H1 (cell line): ENCODE results near the gene RAB40A. TPM values are rescaled to one million over a fixed set of nuclear protein-coding genes. Genes with fewer than 3 reads are reported as not detected.

Experiments used
- CTCF ChIA-PET: fragments of 300-600 bp; sonication (Branson Sonifier 250); formaldehyde crosslinking; loops from one replicate; lab custom pipeline; 2021; ENCODE audit not compliant: partially characterized antibody; lab: Charles Lee
- POLR2A ChIA-PET: fragments of 300-600 bp; sonication (Branson Sonifier 250); formaldehyde crosslinking; loops from one replicate; lab custom pipeline; 2021; ENCODE audit warnings: inconsistent platforms; ENCODE audit not compliant: partially characterized antibody; lab: Charles Lee
- DNase-seq, 2 experiments: peaks; one replicate each; pipeline versions ENCODE4 v3.0.0 to v3.0.0-alpha.2; 2010 to 2022; ENCODE audit warnings: low spot score in 2 of 2, low read depth in 1 of 2, mixed read lengths in 1 of 2
- FAIRE-seq: peaks from 2 replicates; lab custom pipeline; 2011; peaks lifted over from hg19 to GRCh38; lab: Jason Lieb, UNC
- H2AFZ ChIP-seq: 2 replicates; pipeline ENCODE4 v1.8.1; 2012; ENCODE audit warnings: low read length, inconsistent platforms
- H2AK5ac ChIP-seq: 2 replicates; pipeline ENCODE4 v1.6.1; 2013; ENCODE audit warnings: low read depth, low read length
- H2BK120ac ChIP-seq: replicated peaks from 2 replicates; pipeline ENCODE3; 2013; ENCODE audit warnings: low read depth, low read length, inconsistent platforms
- H2BK12ac ChIP-seq: 2 replicates; pipeline ENCODE4 v1.6.1; 2013; ENCODE audit warnings: low read depth, low read length
- H2BK15ac ChIP-seq: 2 replicates; pipeline ENCODE4 v1.6.1; 2013; ENCODE audit warnings: low read length
- H2BK20ac ChIP-seq: 2 replicates; pipeline ENCODE4 v1.6.1; 2013; ENCODE audit warnings: low read length
- H2BK5ac ChIP-seq: 2 replicates; pipeline ENCODE4 v1.6.1; 2013; ENCODE audit warnings: low read depth, low read length
- H3K14ac ChIP-seq: 2 replicates; pipeline ENCODE4 v1.6.1; 2013; ENCODE audit warnings: inconsistent platforms; ENCODE audit not compliant: insufficient read length
- H3K18ac ChIP-seq: 2 replicates; pipeline ENCODE4 v1.6.1; 2013; ENCODE audit warnings: low read length; ENCODE audit errors: extremely low read depth
- H3K23ac ChIP-seq: 2 replicates; pipeline ENCODE4 v1.6.1; 2013; ENCODE audit warnings: inconsistent platforms; ENCODE audit not compliant: insufficient read length
- H3K23me2 ChIP-seq: 2 replicates; pipeline ENCODE4 v1.6.1; 2013; ENCODE audit warnings: low read depth, low read length
- H3K27ac ChIP-seq: 2 replicates; pipeline ENCODE4 v1.6.1; 2011; ENCODE audit warnings: low read depth, low read length, inconsistent platforms
- H3K27me3 ChIP-seq, 4 experiments: replicated peaks in 1 of 4; 1 replicate in 1 of 4; 2 replicates in 3 of 4; pipeline versions ENCODE4 v1.6.1 to v1.8.1; 2011 to 2013; ENCODE audit warnings: low read length in 3 of 4, mild to moderate bottlenecking in 3 of 4, inconsistent platforms in 2 of 4, mixed read lengths in 2 of 4, moderate library complexity in 1 of 4; ENCODE audit not compliant: control insufficient read depth in 3 of 4, insufficient read depth in 3 of 4; ENCODE audit errors: extremely low read depth in 1 of 4
- H3K36me3 ChIP-seq, 4 experiments: 2 replicates each; pipeline versions ENCODE4 v1.6.1 to v1.8.1; 2011 to 2013; ENCODE audit warnings: mild to moderate bottlenecking in 4 of 4, low read length in 3 of 4, moderate library complexity in 2 of 4, control low read depth in 1 of 4, inconsistent platforms in 1 of 4; ENCODE audit not compliant: insufficient read depth in 4 of 4, control insufficient read depth in 2 of 4
- H3K4ac ChIP-seq: replicated peaks from 2 replicates; pipeline ENCODE3; 2013; ENCODE audit warnings: low read length, low read depth, mixed read lengths, inconsistent platforms; ENCODE audit not compliant: insufficient read length
- H3K4me1 ChIP-seq, 4 experiments: replicated peaks in 1 of 4; 1 replicate in 1 of 4; 2 replicates in 3 of 4; pipeline versions ENCODE4 v1.6.1 to v1.8.1; 2011 to 2013; ENCODE audit warnings: low read length in 3 of 4, inconsistent platforms in 2 of 4, mixed read lengths in 1 of 4; ENCODE audit not compliant: insufficient read depth in 4 of 4, control insufficient read depth in 3 of 4
- H3K4me2 ChIP-seq, 2 experiments: 2 replicates each; pipeline versions ENCODE4 v1.6.1 to v1.8.1; 2011 to 2013; ENCODE audit warnings: low read depth in 2 of 2, low read length in 2 of 2, control low read depth in 1 of 2, inconsistent platforms in 1 of 2, mild to moderate bottlenecking in 1 of 2; ENCODE audit not compliant: insufficient read depth in 1 of 2
- H3K4me3 ChIP-seq, 4 experiments: fragments of 200-600, 300-600 bp in 1 of 4; sonication (generic), shearing (Covaris generic), sonication (Bioruptor Twin) in 1 of 4; 2 replicates each; pipeline versions ENCODE4 v1.5.1 to v1.8.1; 2011 to 2016; ENCODE audit warnings: low read length in 4 of 4, low read depth in 3 of 4, control low read depth in 2 of 4, inconsistent platforms in 2 of 4, mild to moderate bottlenecking in 2 of 4, mixed read lengths in 1 of 4, moderate library complexity in 1 of 4; ENCODE audit not compliant: insufficient read depth in 2 of 4; ENCODE audit errors: extremely low read depth in 1 of 4
- H3K56ac ChIP-seq: replicated peaks from 2 replicates; pipeline ENCODE3; 2013; ENCODE audit warnings: low read depth, mild to moderate bottlenecking, mixed read lengths, low read length, inconsistent platforms; ENCODE audit not compliant: insufficient read length
- H3K79me1 ChIP-seq: 2 replicates; pipeline ENCODE4 v1.6.1; 2013; ENCODE audit warnings: low read depth, low read length, control low read depth
- H3K79me2 ChIP-seq, 2 experiments: 2 replicates each; pipeline versions ENCODE4 v1.6.1 to v1.8.1; 2012 to 2013; ENCODE audit warnings: low read length in 2 of 2, mild to moderate bottlenecking in 2 of 2, inconsistent platforms in 1 of 2; ENCODE audit not compliant: insufficient read depth in 2 of 2, control insufficient read depth in 1 of 2
- H3K9ac ChIP-seq, 4 experiments: replicated peaks in 1 of 4; 1 replicate in 1 of 4; 2 replicates in 3 of 4; pipeline versions ENCODE4 v1.6.1 to v1.8.1; 2011 to 2013; ENCODE audit warnings: low read depth in 3 of 4, low read length in 3 of 4, control low read depth in 2 of 4, mild to moderate bottlenecking in 2 of 4, moderate library complexity in 2 of 4, inconsistent platforms in 1 of 4; ENCODE audit errors: extremely low read depth in 1 of 4
- H3K9me3 ChIP-seq, 2 experiments: 2 replicates each; pipeline versions ENCODE4 v1.6.1 to v1.8.1; 2012 to 2013; ENCODE audit warnings: mild to moderate bottlenecking in 2 of 2, moderate library complexity in 2 of 2, control low read depth in 1 of 2, inconsistent platforms in 1 of 2, low read depth in 1 of 2, low read length in 1 of 2, mixed read lengths in 1 of 2; ENCODE audit not compliant: insufficient read depth in 2 of 2
- H4K20me1 ChIP-seq, 2 experiments: replicated peaks in 1 of 2; 2 replicates each; pipeline versions ENCODE3 to v1.8.1; 2011 to 2013; ENCODE audit warnings: inconsistent platforms in 2 of 2, low read length in 2 of 2, mild to moderate bottlenecking in 1 of 2; ENCODE audit not compliant: insufficient read depth in 2 of 2, control insufficient read depth in 1 of 2
- H4K5ac ChIP-seq: 2 replicates; pipeline ENCODE4 v1.6.1; 2013; ENCODE audit warnings: low read length, low read depth, mixed read lengths, inconsistent platforms; ENCODE audit not compliant: insufficient read length
- H4K8ac ChIP-seq: 2 replicates; pipeline ENCODE4 v1.8.0; 2013; ENCODE audit warnings: mild to moderate bottlenecking, moderate library complexity, low read length, inconsistent platforms; ENCODE audit not compliant: insufficient read depth; ENCODE audit errors: extremely low read depth
- H4K91ac ChIP-seq: replicated peaks from 2 replicates; pipeline ENCODE3; 2013; ENCODE audit warnings: low read length, mixed read lengths, inconsistent platforms; ENCODE audit not compliant: insufficient read length
- BACH1 ChIP-seq: IDR thresholded peaks from 2 replicates; pipeline ENCODE4 v1.6.1; 2012; ENCODE audit warnings: low read length, improper control_type of control experiment
- E2F6 ChIP-seq: IDR thresholded peaks from 2 replicates; pipeline ENCODE4 v1.6.1; 2012; ENCODE audit warnings: inconsistent platforms
- EGR1 ChIP-seq: IDR thresholded peaks from 2 replicates; pipeline ENCODE4 v1.6.1; 2011; ENCODE audit warnings: low read depth, low read length, borderline replicate concordance
- FOSL1 ChIP-seq: IDR thresholded peaks from 2 replicates; pipeline ENCODE4 v1.6.1; 2011; ENCODE audit warnings: mild to moderate bottlenecking, low read depth, low read length, moderate library complexity; ENCODE audit not compliant: insufficient read depth
- GTF2F1 ChIP-seq: IDR thresholded peaks from 2 replicates; pipeline ENCODE4 v1.6.1; 2012; ENCODE audit warnings: low read depth, low read length, improper control_type of control experiment, borderline replicate concordance
- HDAC6 ChIP-seq: IDR thresholded peaks from one replicate; pipeline ENCODE4 v1.7.1; 2012; ENCODE audit warnings: low read depth, mild to moderate bottlenecking, inconsistent platforms, low read length, moderate library complexity
- NANOG ChIP-seq: IDR thresholded peaks from 2 replicates; pipeline ENCODE4 v1.6.1; 2011; ENCODE audit warnings: low read length, low read depth, mild to moderate bottlenecking, inconsistent platforms; ENCODE audit not compliant: insufficient read depth, poor library complexity, severe bottlenecking
- POLR2A ChIP-seq, 2 experiments: IDR thresholded peaks; 1 replicate in 1 of 2; 2 replicates in 1 of 2; pipeline ENCODE4 v1.6.1; 2011; ENCODE audit warnings: low read depth in 2 of 2, low read length in 2 of 2, mild to moderate bottlenecking in 2 of 2; ENCODE audit errors: control extremely low read depth in 1 of 2
- POU5F1 ChIP-seq: IDR thresholded peaks from 2 replicates; pipeline ENCODE4 v1.6.1; 2011; ENCODE audit warnings: low read depth, mild to moderate bottlenecking, low read length, moderate library complexity
- RXRA ChIP-seq: IDR thresholded peaks from 2 replicates; pipeline ENCODE4 v1.6.1; 2011; ENCODE audit warnings: low read depth, mild to moderate bottlenecking, low read length, moderate library complexity; ENCODE audit not compliant: insufficient read depth
- SIX5 ChIP-seq: IDR thresholded peaks from 2 replicates; pipeline ENCODE4 v1.6.1; 2011; ENCODE audit warnings: mild to moderate bottlenecking, low read depth, low read length
- YY1 ChIP-seq: IDR thresholded peaks from 2 replicates; pipeline ENCODE4 v1.6.1; 2011; ENCODE audit warnings: low read depth, mild to moderate bottlenecking, low read length
- ZNF274 ChIP-seq: IDR thresholded peaks from 2 replicates; pipeline ENCODE4 v1.7.0; 2012; ENCODE audit warnings: low read length, borderline replicate concordance; ENCODE audit errors: extremely low read depth
- WGBS, 2 experiments: shearing (Covaris generic) in 1 of 2; methylation state at CpG; one replicate each; pipeline versions ENCODE4 v1.1.6 to v1.1.7; 2013 to 2015; ENCODE audit warnings: low lambda C conversion rate in 2 of 2, mixed read lengths in 2 of 2, inconsistent platforms in 1 of 2, low coverage in 1 of 2, missing lambda C conversion rate in 1 of 2; ENCODE audit not compliant: insufficient replicate concordance in 2 of 2, insufficient coverage in 1 of 2, insufficient read length in 1 of 2; ENCODE audit errors: extremely low coverage in 1 of 2, missing lambda C conversion rate in 1 of 2; 5-methylcytosine and 5-hydroxymethylcytosine counted together
- polyA plus RNA-seq, 7 experiments: library from polyadenylated mRNA; depleted of rRNA in 3 of 7; stranded (reverse) in 5 of 7; unstranded in 2 of 7; fragments of >200 nt in 5 of 7; fragments of 200-250 nt in 2 of 7; gene quantifications; 1 replicate in 5 of 7; 2 replicates in 1 of 7; 4 replicates in 1 of 7; pipeline versions ENCODE4 v1.2.1 to v1.2.3, GENCODE V29; 2011 to 2013; ENCODE audit warnings: missing spikeins in 2 of 7, mixed read lengths in 2 of 7
- total RNA-seq: library from RNA; stranded (reverse); fragmentation: NEBNext Ultra II Directional; extraction: Animal tissue kit (Norgen Biotek cat#: 25700); gene quantifications from 2 replicates; pipeline ENCODE4 v1.2.1, GENCODE V29; 2021

The RAB40A gene
- total and polyA plus RNA-seq, 2 of the 8 experiments (the other 6 are each of a cell fraction or from before 2014, with no cell fraction given) = 0.09 to 0.21 TPM

- Histone ChIP-seq H3K23ac (no peak overlapping the region), H4K91ac (no peak overlapping the region), H2BK20ac (no peak overlapping the region), H2BK12ac (no peak overlapping the region), H3K14ac (no peak overlapping the region), H2BK120ac (no peak overlapping the region), H3K4me1 (no peaks in the 10 kb centered on the region; a peak in 1 of 7 replicates), H3K56ac (no peak overlapping the region), H4K20me1 (no peaks in the 10 kb centered on the region), H3K79me2 (no peaks in the 10 kb centered on the region), H3K18ac (no peak overlapping the region), H3K4ac (no peak overlapping the region), H4K8ac (peak overlapping the region; percentile 97), H2BK15ac (no peak overlapping the region), H2AK5ac (no peak overlapping the region), H3K79me1 (no peaks in the 10 kb centered on the region), H3K4me3 (peak overlapping the region; percentile 73 to 88 (median 78)), H3K9me3 (no peaks in the 10 kb centered on the region), H3K4me2 (peak overlapping the region; percentile 83 to 86), H3K27me3 (no peaks in the 10 kb centered on the region), H3K36me3 (no peaks in the 10 kb centered on the region), H3K27ac (peak overlapping the region; percentile 71), H2BK5ac (no peak overlapping the region), H3K9ac (peak overlapping the region in 3 of 4 experiments; percentile 76 to 88 (median 85); a peak in 6 of 7 replicates), H4K5ac (no peak overlapping the region), H3K23me2 (no peaks in the 10 kb centered on the region), H2AFZ (peak overlapping the region; percentile 99)
- WGBS, 2 experiments = 2% methylated on average over 19 of the region's 19 CpGs; no CpG with 5 or more reads in 1 of the 2 experiments
- CTCF ChIA-PET = interaction anchor here (0.9 kb wide), 1 partner anchor 16 kb away, joined by 4 read pairs; no protein-coding TSS in a partner anchor
- POLR2A ChIA-PET = no interaction called here
- FAIRE-seq = peak; percentile 86
- DNase-seq = peak in 1 of 2 experiments; percentile 85
- TF ChIP-seq POLR2A (IDR thresholded peaks at IDR 0.05; ENCODE audit: control extremely low read depth in 1 of 2, low read depth in 2 of 2, low read length in 2 of 2) (peak; percentile 42 to 72), HDAC6 (no peak), NANOG (no peak), POU5F1 (no peak), YY1 (no peak), GTF2F1 (no peak), FOSL1 (no peak), RXRA (no peak), ZNF274 (no peak), SIX5 (no peak), EGR1 (no peak), E2F6 (no peak), BACH1 (no peak)
Measured at GRCh38 chrX:103554687-103555424, 35.6 kb upstream of the RAB40A start.
